Thoracic aorta (tissue), 2 donors: ENCODE measurements around the gene INF2. TPM values are rescaled to one million over a fixed set of nuclear protein-coding genes. Genes with fewer than 3 reads are reported as not detected.
"Not testable (repeated sequence)": the region's sequence is repeated elsewhere in the genome, so short reads cannot be mapped to it uniquely, and the experiment has no call there.

ENCODE experiments used
- ATAC-seq: fragments of 150-250 bp; one replicate; pipeline ENCODE4 v1.8.0; 2017; ENCODE audit warnings: low read depth; ENCODE audit not compliant: insufficient number of reproducible peaks, low FRiP score
- DNase-seq: peaks from one replicate; pipeline ENCODE4 v3.0.0-alpha.2; 2020; ENCODE audit warnings: low spot score
- H3K27ac ChIP-seq, 2 donors: fragments of 200-600 bp; sonication (generic); 1 replicate in 1 of 2; 2 replicates in 1 of 2; pipeline ENCODE4 v1.5.1; 2016; ENCODE audit warnings: mild to moderate bottlenecking in 2 of 2, moderate library complexity in 2 of 2
- H3K27me3 ChIP-seq: fragments of 200-600 bp; sonication (generic); replicated peaks from 2 replicates; pipeline ENCODE4 v1.6.0; 2016; ENCODE audit warnings: mild to moderate bottlenecking; ENCODE audit not compliant: insufficient read depth
- H3K36me3 ChIP-seq: fragments of 200-600 bp; sonication (generic); one replicate; pipeline ENCODE4 v1.5.1; 2016
- H3K4me1 ChIP-seq, 2 donors: fragments of 200-600 bp; sonication (generic); 1 replicate in 1 of 2; 2 replicates in 1 of 2; pipeline versions ENCODE4 v1.5.1 to v1.6.0; 2016; ENCODE audit warnings: low read depth in 2 of 2, mild to moderate bottlenecking in 1 of 2; ENCODE audit not compliant: control insufficient read depth in 1 of 2
- H3K4me3 ChIP-seq: fragments of 200-600 bp; sonication (generic); 2 replicates; pipeline ENCODE4 v1.5.1; 2016; ENCODE audit warnings: mild to moderate bottlenecking
- H3K9me3 ChIP-seq: fragments of 200-600 bp; sonication (generic); 2 replicates; pipeline ENCODE4 v1.5.1; 2016
- total RNA-seq, 2 donors: library from RNA; depleted of rRNA; stranded (reverse); fragments of >200 nt; gene quantifications; one replicate each; pipeline versions ENCODE4 v1.1.0 to v1.2.3, GENCODE V29; 2016
- TF ChIP-seq, protein P1 (sequence below): fragments of 200-600 bp; sonication (generic); IDR thresholded peaks from one replicate; pipeline ENCODE4 v1.5.1; 2019; ENCODE audit warnings: antibody characterized with exemption

INF2 gene
- total RNA-seq, 2 donors from 2014 or later = 124 to 162 TPM

DNA sequence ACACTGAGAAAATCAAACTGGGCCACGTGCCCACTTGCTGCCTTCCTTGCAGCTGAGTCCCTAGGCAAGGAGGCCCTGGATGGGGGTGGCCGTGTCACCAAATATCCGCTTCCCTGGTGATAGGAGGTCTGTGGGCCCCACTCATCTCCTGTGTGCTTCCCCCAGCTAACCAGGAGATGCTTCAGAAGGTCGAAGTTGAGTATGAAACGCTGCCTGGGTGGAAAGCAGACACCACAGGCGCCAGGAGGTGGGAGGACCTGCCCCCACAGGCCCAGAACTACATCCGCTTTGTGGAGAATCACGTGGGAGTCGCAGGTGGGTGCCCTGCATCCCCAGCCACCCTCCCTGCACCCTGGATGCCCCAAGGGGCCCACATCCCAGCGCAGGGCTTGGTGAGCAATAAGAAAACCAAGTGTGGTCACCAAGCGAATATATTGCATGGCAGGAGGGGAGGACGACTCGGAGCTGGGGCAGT, 56.7 kb downstream of the INF2 start:
- H3K9me3 ChIP-seq = no peaks in the 10 kb centered on the region
- no peaks in the 10 kb centered on the region for H3K27me3 ChIP-seq
- H3K4me3 ChIP-seq = no peak overlapping the region
- peak overlapping the region; percentile 93 to 95 for H3K27ac ChIP-seq
- no peak for ATAC-seq
- no peak for DNase-seq
- TF ChIP-seq, protein P1, sequence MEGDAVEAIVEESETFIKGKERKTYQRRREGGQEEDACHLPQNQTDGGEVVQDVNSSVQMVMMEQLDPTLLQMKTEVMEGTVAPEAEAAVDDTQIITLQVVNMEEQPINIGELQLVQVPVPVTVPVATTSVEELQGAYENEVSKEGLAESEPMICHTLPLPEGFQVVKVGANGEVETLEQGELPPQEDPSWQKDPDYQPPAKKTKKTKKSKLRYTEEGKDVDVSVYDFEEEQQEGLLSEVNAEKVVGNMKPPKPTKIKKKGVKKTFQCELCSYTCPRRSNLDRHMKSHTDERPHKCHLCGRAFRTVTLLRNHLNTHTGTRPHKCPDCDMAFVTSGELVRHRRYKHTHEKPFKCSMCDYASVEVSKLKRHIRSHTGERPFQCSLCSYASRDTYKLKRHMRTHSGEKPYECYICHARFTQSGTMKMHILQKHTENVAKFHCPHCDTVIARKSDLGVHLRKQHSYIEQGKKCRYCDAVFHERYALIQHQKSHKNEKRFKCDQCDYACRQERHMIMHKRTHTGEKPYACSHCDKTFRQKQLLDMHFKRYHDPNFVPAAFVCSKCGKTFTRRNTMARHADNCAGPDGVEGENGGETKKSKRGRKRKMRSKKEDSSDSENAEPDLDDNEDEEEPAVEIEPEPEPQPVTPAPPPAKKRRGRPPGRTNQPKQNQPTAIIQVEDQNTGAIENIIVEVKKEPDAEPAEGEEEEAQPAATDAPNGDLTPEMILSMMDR = no peak
- H3K36me3 ChIP-seq = peaks cover 23% of the 10 kb centered on the region
- H3K4me1 ChIP-seq = peaks cover 38 to 59% of the 10 kb centered on the region in 2 donors

DNA sequence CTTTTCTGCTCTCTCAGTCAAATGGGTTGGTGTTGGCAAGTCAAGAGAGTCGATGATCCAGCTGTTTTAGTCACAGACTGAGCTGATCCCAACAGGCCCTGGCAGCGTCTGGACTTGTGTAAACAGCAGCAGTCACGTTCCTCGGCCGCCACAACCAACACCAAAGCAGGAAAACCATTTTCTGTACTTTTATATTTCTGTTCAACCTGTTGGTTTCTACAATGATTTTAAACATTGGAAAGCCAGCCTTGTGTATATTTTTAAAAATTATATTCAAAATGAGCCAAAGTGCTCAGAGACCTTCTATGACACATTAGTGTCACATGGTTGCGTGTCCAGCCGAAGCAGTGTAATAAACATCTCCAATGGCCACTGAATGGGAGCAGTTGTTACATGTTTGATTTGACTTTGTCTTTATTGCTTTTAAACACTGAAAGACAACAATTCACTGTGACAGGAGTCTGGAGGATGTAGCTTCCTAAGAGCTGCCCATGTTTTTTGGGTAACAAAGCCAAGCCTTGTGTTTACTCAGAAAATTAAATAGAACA, 57.6 kb downstream of the INF2 start:
- Histone ChIP-seq H3K27ac (peak overlapping the region; percentile 93 to 95), H3K27me3 (no peaks in the 10 kb centered on the region), H3K4me1 (peaks cover 39 to 67% of the 10 kb centered on the region in 2 donors), H3K9me3 (no peaks in the 10 kb centered on the region), H3K36me3 (peaks cover 18% of the 10 kb centered on the region), H3K4me3 (no peak overlapping the region)
- DNase-seq = no peak
- no peak for ATAC-seq
- TF ChIP-seq, protein P1 = no peak

DNA sequence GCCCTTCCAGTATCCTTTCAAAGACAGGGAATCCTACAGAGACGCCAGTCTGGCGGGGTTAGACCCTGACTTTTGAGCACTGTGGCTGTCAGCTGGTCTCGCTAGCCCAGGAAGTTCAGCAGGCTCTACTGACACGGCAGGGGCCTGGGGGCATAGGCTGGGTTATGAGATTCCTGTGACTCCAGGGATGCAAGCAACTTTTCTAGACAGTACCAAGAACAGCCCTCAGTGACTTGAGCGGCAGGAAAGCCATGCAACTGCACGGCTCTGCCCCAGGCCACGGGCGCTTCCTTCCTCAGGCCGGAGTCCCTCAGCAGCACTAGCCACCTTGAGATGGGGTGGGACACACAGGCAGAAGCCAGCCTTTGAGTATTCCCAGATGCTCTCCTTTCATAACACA, 58.5 kb downstream of the INF2 start:
- H3K9me3 ChIP-seq = no peaks in the 10 kb centered on the region
- TF ChIP-seq, protein P1 = no peak
- no peak overlapping the region for H3K4me3 ChIP-seq
- peaks cover 41 to 70% of the 10 kb centered on the region in 2 donors for H3K4me1 ChIP-seq
- DNase-seq = no peak
- no peaks in the 10 kb centered on the region for H3K27me3 ChIP-seq
- ATAC-seq = no peak
- H3K36me3 ChIP-seq = peaks cover 13% of the 10 kb centered on the region
- H3K27ac ChIP-seq = peak overlapping the region; percentile 93 to 95

DNA sequence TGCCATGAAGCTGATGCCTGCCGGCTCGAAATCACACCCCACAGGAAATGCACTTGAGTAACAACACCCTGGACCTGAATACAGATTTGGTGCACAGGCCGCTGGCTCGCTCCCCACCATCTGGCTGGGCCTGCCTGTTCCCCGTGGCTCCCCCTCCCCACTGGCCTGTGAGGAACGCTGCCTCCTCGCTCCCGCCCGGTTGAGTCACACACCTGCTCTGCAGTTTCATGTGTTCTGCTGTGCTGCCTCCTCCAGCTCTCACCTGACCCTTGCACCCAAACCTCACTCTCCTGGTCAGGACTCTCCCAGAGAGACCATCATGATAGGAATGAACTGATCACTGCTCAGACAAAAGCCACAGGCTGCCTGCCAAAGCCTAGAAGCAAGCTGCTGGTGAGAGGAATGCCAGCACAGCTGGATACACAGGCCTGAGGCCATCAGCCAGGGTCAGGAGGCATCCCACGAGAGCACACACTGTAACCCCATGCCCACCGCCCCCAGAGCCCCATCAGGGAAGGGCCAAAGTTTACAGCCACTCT, 59.8 kb downstream of the INF2 start:
- H3K27ac ChIP-seq = peak overlapping the region; percentile 93 to 95
- ATAC-seq = no peak
- H3K36me3 ChIP-seq = peaks cover 5% of the 10 kb centered on the region
- no peaks in the 10 kb centered on the region for H3K27me3 ChIP-seq
- TF ChIP-seq, protein P1 = no peak
- no peaks in the 10 kb centered on the region for H3K9me3 ChIP-seq
- H3K4me3 ChIP-seq = peak overlapping the region; percentile 28
- H3K4me1 ChIP-seq = peaks cover 48 to 77% of the 10 kb centered on the region in 2 donors
- DNase-seq = no peak

DNA sequence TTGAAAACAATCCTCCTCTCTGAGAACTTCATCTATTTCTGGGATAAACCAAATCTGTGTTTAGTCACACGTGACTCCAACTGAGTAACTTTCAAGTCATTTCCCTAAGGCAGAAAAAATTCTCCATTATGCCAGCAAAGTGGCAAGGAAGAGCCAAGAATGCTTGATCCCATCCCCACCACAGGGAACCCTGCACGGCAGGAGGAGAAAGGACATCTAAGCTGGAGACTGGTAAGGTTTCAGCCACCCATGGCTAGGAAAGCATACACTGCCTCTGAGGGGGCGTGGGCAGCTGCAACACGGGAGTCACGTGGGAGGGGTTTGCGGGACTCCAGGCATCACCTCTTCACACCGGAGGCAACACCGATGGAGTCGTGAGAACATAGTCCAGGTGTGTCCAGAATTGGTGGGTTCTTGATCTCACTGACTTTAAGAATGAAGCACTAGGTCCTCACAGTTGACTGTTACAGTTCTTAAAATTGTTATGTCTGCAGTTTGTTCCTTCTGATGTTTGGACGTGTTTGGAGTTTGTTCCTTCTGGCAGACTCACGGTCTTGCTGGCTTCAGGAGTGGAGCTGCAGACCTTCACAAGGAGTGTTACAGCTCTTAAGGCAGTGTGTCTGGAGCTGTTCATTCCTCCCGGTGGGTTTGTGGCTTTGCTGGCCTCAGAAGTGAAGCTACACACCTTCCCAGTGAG, 60.8 kb downstream of the INF2 start:
- peaks cover 53 to 87% of the 10 kb centered on the region in 2 donors for H3K4me1 ChIP-seq
- TF ChIP-seq, protein P1 = no peak
- H3K27me3 ChIP-seq = no peaks in the 10 kb centered on the region
- no peaks in the 10 kb centered on the region for H3K36me3 ChIP-seq
- H3K27ac ChIP-seq = peak overlapping the region; percentile 93 to 95
- ATAC-seq (no peak), DNase-seq (no peak)
- peak overlapping the region; percentile 28 for H3K4me3 ChIP-seq
- no peaks in the 10 kb centered on the region for H3K9me3 ChIP-seq

DNA sequence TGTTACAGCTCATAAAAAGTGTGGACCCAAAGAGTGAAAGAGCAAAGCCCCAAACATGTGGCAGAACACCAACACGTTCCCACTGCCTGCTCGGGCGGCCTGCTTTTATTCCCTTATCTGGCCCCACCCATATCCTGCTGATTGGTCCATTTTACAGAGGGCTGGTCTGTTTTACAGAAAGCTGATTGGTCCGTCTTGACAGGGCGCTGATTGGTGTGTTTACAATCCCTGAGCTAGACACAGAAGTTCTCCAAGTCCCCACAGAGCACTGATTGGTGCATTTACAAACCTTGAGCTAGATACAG, 61.3 kb downstream of the INF2 start:
- not testable (repeated sequence) for ATAC-seq, H3K27me3 ChIP-seq, H3K4me3 ChIP-seq, DNase-seq, H3K36me3 ChIP-seq, H3K9me3 ChIP-seq
- Histone ChIP-seq H3K27ac (peak overlapping the region; percentile 93 to 95), H3K4me1 (peaks cover 49 to 84% of the 10 kb centered on the region in 2 donors)
